Keratinocyte (primary cell): ENCODE measurements around the gene LINGO1. TPM values are rescaled to one million over a fixed set of nuclear protein-coding genes. Genes with fewer than 3 reads are reported as not detected.

Experiments used
- DNase-seq: peaks from one replicate; pipeline ENCODE4 v3.0.0-alpha.2; 2011; ENCODE audit warnings: low read depth, missing footprints, low spot score
- FAIRE-seq: peaks from 2 replicates; lab custom pipeline; 2011; peaks lifted over from hg19 to GRCh38; lab: Jason Lieb, UNC
- H2AFZ ChIP-seq: 2 replicates; pipeline ENCODE4 v1.6.0; 2012; ENCODE audit warnings: low read length, control low read depth, inconsistent platforms; ENCODE audit not compliant: control insufficient read depth
- H3K27ac ChIP-seq: 2 replicates; pipeline ENCODE4 v1.5.1; 2011; ENCODE audit warnings: low read length; ENCODE audit not compliant: control insufficient read depth, insufficient read depth
- H3K27me3 ChIP-seq: 3 replicates; pipeline ENCODE4 v1.6.0; 2011; ENCODE audit warnings: low read length; ENCODE audit not compliant: control insufficient read depth, insufficient read depth; ENCODE audit errors: extremely low read depth
- H3K36me3 ChIP-seq, 2 experiments: 2 replicates in 1 of 2; 3 replicates in 1 of 2; pipeline ENCODE4 v1.5.1; 2011; ENCODE audit warnings: low read length in 2 of 2, mild to moderate bottlenecking in 1 of 2; ENCODE audit not compliant: control insufficient read depth in 2 of 2, insufficient read depth in 2 of 2; ENCODE audit errors: extremely low read depth in 1 of 2
- H3K4me1 ChIP-seq: 3 replicates; pipeline ENCODE4 v1.5.1; 2011; ENCODE audit warnings: low read length; ENCODE audit not compliant: control insufficient read depth, insufficient read depth; ENCODE audit errors: extremely low read depth
- H3K4me2 ChIP-seq: 3 replicates; pipeline ENCODE4 v1.6.0; 2011; ENCODE audit warnings: low read depth, low read length; ENCODE audit not compliant: control insufficient read depth, insufficient read depth; ENCODE audit errors: extremely low read depth
- H3K4me3 ChIP-seq, 3 experiments: fragments of 200-600 bp in 1 of 3; sonication (generic) in 1 of 3; 2 replicates in 2 of 3; 3 replicates in 1 of 3; pipeline ENCODE4 v1.5.1; 2011 to 2016; ENCODE audit warnings: low read length in 3 of 3, mild to moderate bottlenecking in 3 of 3, control low read depth in 2 of 3, inconsistent platforms in 1 of 3, low read depth in 1 of 3, mixed read lengths in 1 of 3, mixed run types in 1 of 3, moderate library complexity in 1 of 3; ENCODE audit not compliant: control insufficient read depth in 2 of 3, insufficient read depth in 2 of 3; ENCODE audit errors: extremely low read depth in 1 of 3
- H3K79me2 ChIP-seq: 2 replicates; pipeline ENCODE4 v1.6.0; 2012; ENCODE audit warnings: low read length; ENCODE audit not compliant: control insufficient read depth, insufficient read depth
- H3K9ac ChIP-seq: 3 replicates; pipeline ENCODE4 v1.6.0; 2011; ENCODE audit warnings: low read length; ENCODE audit not compliant: control insufficient read depth, insufficient read depth; ENCODE audit errors: extremely low read depth
- H3K9me1 ChIP-seq: 3 replicates; pipeline ENCODE4 v1.6.0; 2011; ENCODE audit warnings: low read length; ENCODE audit not compliant: control insufficient read depth, insufficient read depth; ENCODE audit errors: extremely low read depth
- H3K9me3 ChIP-seq: 2 replicates; pipeline ENCODE4 v1.5.1; 2012; ENCODE audit warnings: low read depth, low read length; ENCODE audit not compliant: control insufficient read depth
- H4K20me1 ChIP-seq: 3 replicates; pipeline ENCODE4 v1.6.0; 2011; ENCODE audit warnings: low read length; ENCODE audit not compliant: control insufficient read depth, insufficient read depth; ENCODE audit errors: extremely low read depth
- EZH2 ChIP-seq: IDR thresholded peaks from one replicate; pipeline ENCODE4 v1.6.1; 2012; ENCODE audit warnings: inconsistent platforms, mild to moderate bottlenecking, low read length, moderate library complexity
- dilution Hi-C: fragments of 300-500 bp; cut with MboI; formaldehyde crosslinking; loops from one replicate; pipeline ENCODE4 v1.7.0; 2020; ENCODE audit warnings: low sequenced_read_pairs; ENCODE audit not compliant: extremely low pct_ligation_motif_present
- polyA plus RNA-seq, 5 experiments: library from polyadenylated mRNA; depleted of rRNA in 3 of 5; stranded (reverse) in 3 of 5; stranded (forward) in 1 of 5; unstranded in 1 of 5; fragments of >200 nt; gene quantifications; 1 replicate in 1 of 5; 2 replicates in 3 of 5; 3 replicates in 1 of 5; pipeline versions ENCODE4 v1.2.1 to v1.2.3, GENCODE V29; 2011 to 2012; ENCODE audit warnings: missing spikeins in 2 of 5, low read depth in 1 of 5, low replicate concordance in 1 of 5
- TF ChIP-seq, protein P1 (sequence below), 3 experiments: IDR thresholded peaks in 1 of 3; conservative IDR thresholded peaks in 1 of 3; optimal IDR thresholded peaks in 1 of 3; 2 replicates in 2 of 3; 3 replicates in 1 of 3; pipeline versions ENCODE3 to v1.5.1; 2011; ENCODE audit warnings: low read length in 3 of 3, mild to moderate bottlenecking in 3 of 3, moderate library complexity in 2 of 3, control low read depth in 1 of 3, inconsistent platforms in 1 of 3; ENCODE audit not compliant: insufficient read depth in 2 of 3; ENCODE audit errors: extremely low read depth in 1 of 3

The LINGO1 gene
- polyA plus RNA-seq, 1 donor (not counting 4 experiments of a cell fraction or from before 2014, with no cell fraction given), result not detected

DNA sequence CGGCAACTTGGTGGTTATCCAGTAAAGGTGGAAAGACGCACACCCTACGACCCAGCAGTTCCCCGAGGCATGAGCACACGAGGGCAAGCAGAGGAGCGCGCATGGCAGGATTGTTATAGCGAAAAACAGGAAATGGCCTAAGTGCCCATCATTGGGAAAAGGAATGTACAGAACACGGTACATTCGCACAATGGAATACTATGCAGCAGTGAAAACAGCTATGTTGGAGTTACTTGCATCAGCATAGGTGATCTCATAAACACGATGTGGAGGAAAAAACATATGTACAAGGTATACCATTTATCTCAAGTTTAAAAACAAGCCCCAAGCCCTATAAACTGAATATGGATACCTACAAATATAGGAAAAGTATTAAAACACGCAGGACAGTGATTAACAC lies 6.7 kb upstream of the LINGO1 start:
- Histone ChIP-seq H3K79me2 (no peaks in the 10 kb centered on the region), H3K9me3 (no peaks in the 10 kb centered on the region), H3K4me1 (no peaks in the 10 kb centered on the region), H3K27ac (no peak overlapping the region), H3K9ac (no peak overlapping the region), H3K4me3 (no peak overlapping the region), H4K20me1 (no peaks in the 10 kb centered on the region), H2AFZ (no peak overlapping the region), H3K36me3 (no peaks in the 10 kb centered on the region), H3K4me2 (no peak overlapping the region), H3K9me1 (no peaks in the 10 kb centered on the region), H3K27me3 (peaks cover 19% of the 10 kb centered on the region)
- no peak for DNase-seq
- dilution Hi-C loops, result no loop called here
- no peak for FAIRE-seq
- TF ChIP-seq EZH2, result no peak
- TF ChIP-seq, protein P1, sequence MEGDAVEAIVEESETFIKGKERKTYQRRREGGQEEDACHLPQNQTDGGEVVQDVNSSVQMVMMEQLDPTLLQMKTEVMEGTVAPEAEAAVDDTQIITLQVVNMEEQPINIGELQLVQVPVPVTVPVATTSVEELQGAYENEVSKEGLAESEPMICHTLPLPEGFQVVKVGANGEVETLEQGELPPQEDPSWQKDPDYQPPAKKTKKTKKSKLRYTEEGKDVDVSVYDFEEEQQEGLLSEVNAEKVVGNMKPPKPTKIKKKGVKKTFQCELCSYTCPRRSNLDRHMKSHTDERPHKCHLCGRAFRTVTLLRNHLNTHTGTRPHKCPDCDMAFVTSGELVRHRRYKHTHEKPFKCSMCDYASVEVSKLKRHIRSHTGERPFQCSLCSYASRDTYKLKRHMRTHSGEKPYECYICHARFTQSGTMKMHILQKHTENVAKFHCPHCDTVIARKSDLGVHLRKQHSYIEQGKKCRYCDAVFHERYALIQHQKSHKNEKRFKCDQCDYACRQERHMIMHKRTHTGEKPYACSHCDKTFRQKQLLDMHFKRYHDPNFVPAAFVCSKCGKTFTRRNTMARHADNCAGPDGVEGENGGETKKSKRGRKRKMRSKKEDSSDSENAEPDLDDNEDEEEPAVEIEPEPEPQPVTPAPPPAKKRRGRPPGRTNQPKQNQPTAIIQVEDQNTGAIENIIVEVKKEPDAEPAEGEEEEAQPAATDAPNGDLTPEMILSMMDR (optimal IDR thresholded peaks at IDR 0.05 in 1 of 3, IDR thresholded peaks at IDR 0.05 in 1 of 3, conservative IDR thresholded peaks at IDR 0.05 in 1 of 3; ENCODE audit: extremely low read depth in 1 of 3, insufficient read depth in 2 of 3, low read length in 3 of 3), result no peak

DNA sequence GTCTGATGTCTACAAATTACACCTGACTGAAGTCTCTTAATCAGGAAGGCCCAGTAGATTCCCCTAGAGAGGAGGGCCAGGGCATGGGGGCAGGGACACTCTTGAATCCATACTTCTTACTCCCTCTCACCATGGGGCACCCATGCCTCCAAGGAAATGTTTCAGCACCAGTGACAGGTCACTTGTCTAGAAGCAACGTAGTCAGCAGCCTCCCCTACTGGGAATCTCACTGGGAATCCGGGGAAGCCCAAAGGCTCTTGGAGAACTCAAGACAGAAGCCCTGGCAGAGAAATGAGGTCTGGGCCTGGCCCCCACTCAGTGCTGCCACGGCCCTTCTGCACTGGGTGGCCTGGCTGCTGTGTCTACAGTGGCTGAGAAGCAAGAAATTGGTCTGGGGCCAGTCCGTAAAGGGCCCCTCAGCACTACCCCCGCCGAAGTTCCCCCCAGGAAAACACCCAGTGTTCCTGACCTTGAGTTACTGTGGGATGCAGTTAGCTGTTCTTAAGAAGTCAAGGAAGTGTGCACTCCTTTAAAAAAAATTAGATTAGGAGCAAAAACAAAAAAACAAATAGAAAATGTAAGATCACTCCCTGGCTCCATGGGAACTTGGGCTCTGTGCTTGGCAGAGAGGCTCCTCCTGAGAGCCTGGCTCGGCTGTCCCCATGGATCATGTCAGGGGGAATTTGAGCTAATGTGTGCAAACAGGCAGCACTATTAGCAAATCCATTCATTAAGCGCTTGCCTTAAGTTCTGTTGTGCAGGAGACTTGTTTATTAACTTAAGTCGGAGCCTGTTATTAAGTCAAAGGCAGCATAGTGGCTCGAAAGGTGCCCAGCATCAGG lies 5.4 kb upstream of the LINGO1 start:
- H3K4me2 ChIP-seq, result no peak overlapping the region
- H3K4me1 ChIP-seq, result peaks cover 3% of the 10 kb centered on the region
- no peak for FAIRE-seq
- no peak for DNase-seq
- H3K79me2 ChIP-seq, result no peaks in the 10 kb centered on the region
- no peak overlapping the region for H3K9ac ChIP-seq
- H3K9me3 ChIP-seq, result no peaks in the 10 kb centered on the region
- H2AFZ ChIP-seq, result no peak overlapping the region
- no peaks in the 10 kb centered on the region for H4K20me1 ChIP-seq
- no peaks in the 10 kb centered on the region for H3K9me1 ChIP-seq
- no peaks in the 10 kb centered on the region for H3K36me3 ChIP-seq
- peaks cover 22% of the 10 kb centered on the region for H3K27me3 ChIP-seq
- no peak for TF ChIP-seq EZH2
- TF ChIP-seq, protein P1 (optimal IDR thresholded peaks at IDR 0.05 in 1 of 3, IDR thresholded peaks at IDR 0.05 in 1 of 3, conservative IDR thresholded peaks at IDR 0.05 in 1 of 3; ENCODE audit: extremely low read depth in 1 of 3, insufficient read depth in 2 of 3, low read length in 3 of 3), result no peak
- dilution Hi-C loops, result no loop called here
- H3K27ac ChIP-seq, result no peak overlapping the region
- H3K4me3 ChIP-seq, result no peak overlapping the region
